Epithelial cell of esophagus (primary cell): Measurements from ENCODE around the gene TERC.
A peak's percentile ranks its signal among the peaks of the same experiment; 100 is the strongest.

Experiments used
- DNase-seq: peaks from one replicate; pipeline ENCODE4 v3.0.0; 2010; ENCODE audit warnings: low read depth
- H3K4me3 ChIP-seq: 2 replicates; pipeline ENCODE4 v1.5.1; 2011; ENCODE audit warnings: mild to moderate bottlenecking, low read length, control low read depth
- TF ChIP-seq, protein P1 (sequence below): IDR thresholded peaks from 2 replicates; pipeline ENCODE4 v1.5.1; 2011; ENCODE audit warnings: low read depth, mild to moderate bottlenecking, low read length, control low read depth, inconsistent platforms; ENCODE audit not compliant: insufficient read depth; ENCODE audit errors: missing control alignments

Gene TERC

DNA sequence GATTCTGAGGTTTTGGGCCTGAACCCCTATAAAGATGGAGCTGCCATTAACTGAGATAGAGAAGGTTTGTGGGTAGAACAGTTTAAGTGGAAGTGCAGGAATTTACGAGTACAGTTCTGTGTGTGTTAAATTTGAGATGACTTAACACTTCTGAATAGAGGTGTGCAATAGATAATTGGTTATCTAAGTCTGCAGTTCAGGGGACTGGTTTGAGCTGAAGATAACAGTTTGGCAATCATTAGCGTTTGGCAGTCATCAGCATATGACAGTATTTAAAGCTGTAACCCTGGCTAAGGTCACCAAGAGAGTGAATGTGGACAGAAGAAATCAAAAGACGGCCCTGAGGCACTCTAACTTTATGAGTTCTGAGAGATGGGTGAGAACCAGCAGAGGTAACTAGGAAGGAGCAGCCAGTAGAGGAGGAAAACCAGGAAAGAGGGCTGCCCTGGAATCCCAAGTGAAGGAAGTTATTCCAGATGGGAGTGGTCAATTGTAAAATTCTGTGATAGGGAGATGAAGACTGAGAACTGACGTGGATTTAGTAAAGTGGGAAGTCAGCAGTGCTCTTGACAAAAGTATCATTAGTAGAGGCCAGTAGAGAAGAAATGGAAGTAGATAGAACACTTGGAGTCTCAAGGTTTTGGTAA is 16.5 kb upstream of the TERC start:
- no peak overlapping the region for H3K4me3 ChIP-seq
- DNase-seq: no peak
- TF ChIP-seq, protein P1, sequence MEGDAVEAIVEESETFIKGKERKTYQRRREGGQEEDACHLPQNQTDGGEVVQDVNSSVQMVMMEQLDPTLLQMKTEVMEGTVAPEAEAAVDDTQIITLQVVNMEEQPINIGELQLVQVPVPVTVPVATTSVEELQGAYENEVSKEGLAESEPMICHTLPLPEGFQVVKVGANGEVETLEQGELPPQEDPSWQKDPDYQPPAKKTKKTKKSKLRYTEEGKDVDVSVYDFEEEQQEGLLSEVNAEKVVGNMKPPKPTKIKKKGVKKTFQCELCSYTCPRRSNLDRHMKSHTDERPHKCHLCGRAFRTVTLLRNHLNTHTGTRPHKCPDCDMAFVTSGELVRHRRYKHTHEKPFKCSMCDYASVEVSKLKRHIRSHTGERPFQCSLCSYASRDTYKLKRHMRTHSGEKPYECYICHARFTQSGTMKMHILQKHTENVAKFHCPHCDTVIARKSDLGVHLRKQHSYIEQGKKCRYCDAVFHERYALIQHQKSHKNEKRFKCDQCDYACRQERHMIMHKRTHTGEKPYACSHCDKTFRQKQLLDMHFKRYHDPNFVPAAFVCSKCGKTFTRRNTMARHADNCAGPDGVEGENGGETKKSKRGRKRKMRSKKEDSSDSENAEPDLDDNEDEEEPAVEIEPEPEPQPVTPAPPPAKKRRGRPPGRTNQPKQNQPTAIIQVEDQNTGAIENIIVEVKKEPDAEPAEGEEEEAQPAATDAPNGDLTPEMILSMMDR: no peak

DNA sequence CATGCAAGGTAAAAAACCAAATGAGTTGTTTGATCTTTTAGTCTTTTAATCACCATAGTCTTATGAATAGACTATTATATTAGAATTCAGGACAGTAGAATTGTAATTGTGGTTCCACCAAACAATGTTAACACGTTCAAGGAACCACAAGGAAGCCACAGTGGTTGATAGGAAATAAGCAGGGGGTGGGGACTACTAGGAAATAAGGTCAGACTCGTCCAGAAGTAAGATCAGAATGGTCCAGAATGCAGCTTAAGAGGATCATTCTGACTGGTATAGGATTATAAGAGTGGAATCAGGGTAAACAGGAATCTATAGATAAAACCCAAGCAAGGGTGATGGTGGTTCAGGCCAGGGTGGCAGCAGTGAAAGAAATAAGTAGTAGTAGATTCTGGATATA is 15.9 kb upstream of the TERC start:
- no peak overlapping the region for H3K4me3 ChIP-seq
- no peak for DNase-seq
- TF ChIP-seq, protein P1: no peak

DNA sequence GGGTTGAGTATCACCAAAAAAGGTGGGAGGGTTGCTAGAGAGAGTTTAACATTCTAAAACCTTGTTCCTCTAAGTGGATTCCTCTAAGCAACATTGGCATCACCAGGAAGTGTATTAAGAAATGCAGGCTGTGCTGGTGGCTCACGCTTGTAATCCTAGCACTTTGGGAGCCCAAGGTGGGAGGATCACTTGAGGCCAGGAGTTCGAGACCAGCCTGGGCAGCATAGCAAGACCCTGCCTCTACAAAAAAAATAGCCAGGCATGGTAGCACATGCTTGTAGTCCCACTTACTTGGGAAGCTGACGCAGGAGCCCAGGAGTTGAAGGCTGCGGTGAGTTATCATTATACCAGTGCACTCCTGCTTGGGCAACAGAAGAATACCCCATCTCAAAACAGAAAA is 13.0 kb upstream of the TERC start:
- TF ChIP-seq, protein P1: no peak
- H3K4me3 ChIP-seq: no peak overlapping the region
- no peak for DNase-seq

DNA sequence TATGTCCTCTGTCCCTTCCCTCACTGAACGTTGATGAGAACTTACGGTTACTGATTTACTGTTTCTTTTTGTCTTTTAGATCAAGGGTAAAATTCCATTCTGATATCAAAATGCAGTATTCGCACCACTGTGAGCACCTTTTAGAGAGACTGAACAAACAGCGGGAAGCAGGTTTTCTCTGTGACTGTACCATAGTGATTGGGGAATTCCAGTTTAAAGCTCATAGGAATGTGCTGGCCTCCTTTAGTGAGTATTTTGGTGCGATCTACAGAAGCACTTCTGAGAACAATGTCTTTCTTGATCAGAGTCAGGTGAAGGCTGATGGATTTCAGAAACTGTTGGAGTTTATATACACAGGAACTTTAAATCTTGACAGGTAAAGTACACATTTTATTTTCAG is 9.3 kb upstream of the TERC start:
- TF ChIP-seq, protein P1: no peak
- peak; percentile 49 for DNase-seq
- H3K4me3 ChIP-seq: peak overlapping the region; percentile 94

DNA sequence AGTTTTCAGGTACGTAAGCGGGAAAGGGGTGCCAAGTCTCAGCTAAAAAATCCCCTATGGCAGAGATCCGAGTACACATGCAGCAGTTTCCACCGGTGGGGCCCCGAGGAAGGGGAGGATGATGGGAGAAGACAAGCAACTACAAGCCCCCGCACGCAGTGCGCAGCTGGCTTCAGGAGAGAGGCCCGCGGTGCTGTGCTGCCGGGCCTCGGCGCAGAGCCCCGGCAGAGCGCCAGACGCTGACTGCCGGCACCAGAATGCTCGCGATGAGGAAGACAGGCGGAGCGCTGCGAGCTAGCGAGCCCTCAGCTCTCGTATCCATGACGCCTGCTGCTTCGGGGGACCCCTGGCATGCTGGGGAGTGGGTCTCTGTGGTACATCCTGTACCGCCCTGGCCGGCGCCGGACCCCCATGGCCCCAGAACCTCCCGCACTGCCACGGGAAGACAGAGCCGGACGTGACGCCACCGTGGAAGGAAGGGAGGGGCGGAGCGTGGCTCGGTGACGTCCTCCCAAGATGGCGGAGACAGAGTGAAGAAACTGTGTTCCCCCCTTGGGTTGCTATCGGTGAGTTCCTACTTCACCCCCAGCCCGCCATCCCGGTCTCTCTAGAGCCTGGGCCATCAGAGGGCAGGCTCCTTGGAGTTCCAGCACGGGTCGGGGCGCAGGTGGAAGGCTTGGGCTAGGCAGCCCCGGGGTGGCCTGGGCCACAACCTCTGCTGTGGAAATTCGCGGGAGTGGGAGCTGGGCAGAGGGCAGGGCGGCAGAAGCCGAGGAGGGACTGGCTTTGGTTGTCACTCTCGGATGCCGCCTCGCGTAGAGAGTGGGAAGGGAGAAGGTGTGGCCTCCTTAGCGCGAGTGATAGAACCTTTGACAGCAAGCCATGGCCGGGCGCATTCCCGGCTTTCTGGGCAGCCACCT is 8.3 kb upstream of the TERC start, which contains the start of gene MYNN:
TSS of gene MYNN (plus strand) at position 500 of the 920 bp plus-strand sequence. CDS start 900 bp downstream, outside the sequence.
- DNase-seq: peak; percentile 93
- TF ChIP-seq, protein P1: peak; percentile 21
- peak within 1 kb of the TSS; percentile 94 for H3K4me3 ChIP-seq

DNA sequence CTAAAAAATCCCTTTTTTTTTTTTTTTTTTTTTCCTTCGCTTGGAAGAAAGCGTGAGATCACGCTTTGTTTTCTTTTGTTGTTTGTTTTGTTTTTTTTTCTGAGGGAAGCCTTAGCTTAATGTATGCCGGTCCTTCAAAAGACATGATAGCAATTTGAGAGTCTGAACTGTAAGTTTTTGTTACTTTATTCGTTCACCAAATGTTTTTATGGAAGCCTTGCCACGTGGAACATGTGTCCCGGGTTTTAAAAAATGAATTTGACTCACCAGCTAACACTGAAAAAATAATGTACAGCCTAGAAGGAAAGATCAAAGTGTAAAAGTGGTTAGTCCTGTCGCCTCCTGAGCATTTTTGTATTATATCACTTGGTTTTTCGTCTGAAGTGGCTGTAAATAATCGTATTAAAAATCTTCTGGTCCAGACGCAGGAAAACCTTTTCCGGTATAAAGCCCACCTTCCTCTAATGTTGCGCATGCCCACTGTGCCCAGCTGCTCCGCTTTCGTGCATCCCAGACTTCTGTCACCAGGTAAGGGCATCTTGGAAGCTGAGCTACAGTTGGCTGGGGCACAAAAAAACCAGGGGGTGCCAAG is 7.5 kb upstream of the TERC start:
- peak; percentile 81 for DNase-seq
- H3K4me3 ChIP-seq: peak overlapping the region; percentile 94
- TF ChIP-seq, protein P1: no peak
